Suprapubic skin (tissue), 4 donors: ENCODE results near the gene LOXHD1. TPM values are rescaled to one million over a fixed set of nuclear protein-coding genes. Genes with fewer than 3 reads are reported as not detected.

Experiments used
- DNase-seq, 2 donors: peaks; one replicate each; pipeline ENCODE4 v3.0.0-alpha.2; 2019; ENCODE audit warnings: low spot score in 2 of 2
- H3K27ac ChIP-seq: fragments of 200-600 bp; sonication (generic); one replicate; pipeline ENCODE4 v1.5.1; 2019
- H3K27me3 ChIP-seq: fragments of 200-600 bp; sonication (generic); one replicate; pipeline ENCODE4 v1.5.1; 2019
- H3K36me3 ChIP-seq: fragments of 200-600 bp; sonication (generic); one replicate; pipeline ENCODE4 v1.5.1; 2019
- H3K4me1 ChIP-seq: fragments of 200-600 bp; sonication (generic); one replicate; pipeline ENCODE4 v1.5.1; 2019
- H3K4me3 ChIP-seq: fragments of 200-600 bp; sonication (generic); one replicate; pipeline ENCODE4 v1.5.1; 2019; ENCODE audit warnings: mild to moderate bottlenecking
- H3K9me3 ChIP-seq: fragments of 200-600 bp; sonication (generic); one replicate; pipeline ENCODE4 v1.5.1; 2019
- CTCF ChIP-seq, 2 donors: fragments of 200-600 bp in 1 of 2; fragments of 450-650 bp in 1 of 2; sonication (generic) in 1 of 2; IDR thresholded peaks; one replicate each; pipeline ENCODE4 v1.5.1; 2016 to 2019; ENCODE audit warnings: antibody characterized with exemption in 2 of 2, mild to moderate bottlenecking in 1 of 2, moderate library complexity in 1 of 2
- EP300 ChIP-seq: sonication (generic); formaldehyde crosslinking; IDR thresholded peaks from one replicate; pipeline ENCODE4 v1.6.1; 2017; ENCODE audit warnings: antibody characterized with exemption
- POLR2A ChIP-seq, 2 donors: fragments of 450-650 bp; IDR thresholded peaks; one replicate each; pipeline ENCODE4 v1.6.1; 2017; ENCODE audit warnings: antibody characterized with exemption in 2 of 2, mild to moderate bottlenecking in 2 of 2, moderate library complexity in 2 of 2
- POLR2AphosphoS5 ChIP-seq, 3 donors: sonication (generic); formaldehyde crosslinking; IDR thresholded peaks; one replicate each; pipeline ENCODE4 v1.6.1; 2017; ENCODE audit warnings: antibody characterized with exemption in 3 of 3
- WGBS: methylation state at CpG from one replicate; pipeline ENCODE4 v1.1.5; 2018; 5-methylcytosine and 5-hydroxymethylcytosine counted together
- total RNA-seq, 4 donors: library from RNA; depleted of rRNA; stranded (reverse); fragments of >200 nt; gene quantifications; one replicate each; pipeline ENCODE4 v1.1.0, GENCODE V29; 2016

Gene LOXHD1
- total RNA-seq, 4 donors from 2014 or later, result 0.16 to 0.30 (median 0.18) TPM; not detected in 1

- no peak overlapping the region for H3K4me3 ChIP-seq
- H3K36me3 ChIP-seq, result no peaks in the 10 kb centered on the region
- no peaks in the 10 kb centered on the region for H3K27me3 ChIP-seq
- TF ChIP-seq CTCF (IDR thresholded peaks at IDR 0.05), result no peak
- no peak for DNase-seq
- no peaks in the 10 kb centered on the region for H3K9me3 ChIP-seq
- no peak overlapping the region for H3K27ac ChIP-seq
- H3K4me1 ChIP-seq, result no peaks in the 10 kb centered on the region
These were observed 110.8 kb downstream of the LOXHD1 start for GRCh38 chr18:46546111-46546640.

- H3K27me3 ChIP-seq, result no peaks in the 10 kb centered on the region
- H3K36me3 ChIP-seq, result no peaks in the 10 kb centered on the region
- no peaks in the 10 kb centered on the region for H3K9me3 ChIP-seq
- no peak for DNase-seq
- H3K4me1 ChIP-seq, result no peaks in the 10 kb centered on the region
- WGBS, result 56% methylated on average over 5 of the region's 5 CpGs
- TF ChIP-seq POLR2A (IDR thresholded peaks at IDR 0.05) (no peak), CTCF (IDR thresholded peaks at IDR 0.05) (no peak), POLR2AphosphoS5 (IDR thresholded peaks at IDR 0.05) (no peak), EP300 (no peak)
- no peak overlapping the region for H3K4me3 ChIP-seq
- no peak overlapping the region for H3K27ac ChIP-seq
These were observed 114.5 kb downstream of the LOXHD1 start for GRCh38 chr18:46542545-46542944.

GRCh38 chr18:46541626-46542189 is 115.3 kb downstream of the LOXHD1 start:
- Histone ChIP-seq H3K9me3 (no peaks in the 10 kb centered on the region), H3K27me3 (no peaks in the 10 kb centered on the region), H3K36me3 (no peaks in the 10 kb centered on the region), H3K27ac (no peak overlapping the region), H3K4me3 (no peak overlapping the region), H3K4me1 (no peaks in the 10 kb centered on the region)
- WGBS, result 76% methylated on average over 5 of the region's 7 CpGs
- DNase-seq, result no peak
- TF ChIP-seq POLR2A (IDR thresholded peaks at IDR 0.05) (no peak), EP300 (no peak), CTCF (IDR thresholded peaks at IDR 0.05) (no peak), POLR2AphosphoS5 (IDR thresholded peaks at IDR 0.05) (no peak)

- no peak for TF ChIP-seq POLR2AphosphoS5 (IDR thresholded peaks at IDR 0.05)
- TF ChIP-seq POLR2A (IDR thresholded peaks at IDR 0.05), result no peak
- TF ChIP-seq EP300, result no peak
- TF ChIP-seq CTCF (IDR thresholded peaks at IDR 0.05), result no peak
- 71% methylated on average over 1 of the region's 3 CpGs for WGBS
- no peak for DNase-seq
These were observed 118.6 kb downstream of the LOXHD1 start for GRCh38 chr18:46538376-46538775.

GRCh38 chr18:46536215-46536874 is 120.7 kb downstream of the LOXHD1 start:
- no peak overlapping the region for H3K27ac ChIP-seq
- no peaks in the 10 kb centered on the region for H3K36me3 ChIP-seq
- no peak for DNase-seq
- no peak for TF ChIP-seq EP300
- no peak for TF ChIP-seq CTCF (IDR thresholded peaks at IDR 0.05)
- no peak for TF ChIP-seq POLR2AphosphoS5 (IDR thresholded peaks at IDR 0.05)
- no peak for TF ChIP-seq POLR2A (IDR thresholded peaks at IDR 0.05)
- no peaks in the 10 kb centered on the region for H3K27me3 ChIP-seq
- no peak overlapping the region for H3K4me3 ChIP-seq
- no peaks in the 10 kb centered on the region for H3K4me1 ChIP-seq
- H3K9me3 ChIP-seq, result no peaks in the 10 kb centered on the region
- WGBS, result 88% methylated on average over 11 of the region's 11 CpGs

More at GRCh38 chr18:46538376-46538775, 118.6 kb downstream of the LOXHD1 start:
- Histone ChIP-seq H3K27me3 (no peaks in the 10 kb centered on the region), H3K4me1 (no peaks in the 10 kb centered on the region), H3K9me3 (no peaks in the 10 kb centered on the region), H3K27ac (no peak overlapping the region), H3K4me3 (no peak overlapping the region), H3K36me3 (no peaks in the 10 kb centered on the region)
